SIG-M5 treated with dmso at 0.1 percent for 504 hours (cell line): Measurements from ENCODE around the gene FLRT3.

Experiments
- DNase-seq: peaks from one replicate; lab custom pipeline; 2025; ENCODE audit not compliant: unreplicated experiment; lab: John Stamatoyannopoulos, UW

The FLRT3 gene

GRCh38 chr20:14337400-14338171 is at the start of gene FLRT3:
Gene FLRT3, minus strand, starts transcription at chr20:14337612. Its CDS starts 10,106 bp downstream, at chr20:14327506.
- peak; percentile 79 for DNase-seq

GRCh38 chr20:14386726-14387125 is 49.3 kb upstream of the FLRT3 start:
- no peak for DNase-seq

- DNase-seq, result no peak
Measured at GRCh38 chr20:14385176-14385740, 47.8 kb upstream of the FLRT3 start.

- no peak for DNase-seq
Measured at GRCh38 chr20:14384416-14385175, 47.2 kb upstream of the FLRT3 start.

- DNase-seq, result no peak
Measured at GRCh38 chr20:14383335-14383734, 45.9 kb upstream of the FLRT3 start.

- no peak for DNase-seq
Measured at GRCh38 chr20:14378326-14378725, 40.9 kb upstream of the FLRT3 start.

- no peak for DNase-seq
Measured at GRCh38 chr20:14375416-14375985, 38.1 kb upstream of the FLRT3 start.

GRCh38 chr20:14374196-14374595 is 36.8 kb upstream of the FLRT3 start:
- DNase-seq, result no peak

GRCh38 chr20:14361509-14362345 is 24.3 kb upstream of the FLRT3 start:
- DNase-seq, result no peak

- DNase-seq, result no peak
Measured at GRCh38 chr20:14360416-14360815, 23.0 kb upstream of the FLRT3 start.

- DNase-seq, result no peak
Measured at GRCh38 chr20:14355791-14356190, 18.4 kb upstream of the FLRT3 start.

- no peak for DNase-seq
Measured at GRCh38 chr20:14344746-14345145, 7.3 kb upstream of the FLRT3 start.

GRCh38 chr20:14343491-14344065 is 6.2 kb upstream of the FLRT3 start:
- DNase-seq, result no peak

GRCh38 chr20:14342918-14343317 is 5.5 kb upstream of the FLRT3 start:
- DNase-seq, result no peak

- DNase-seq, result no peak
Measured at GRCh38 chr20:14341801-14342200, 4.4 kb upstream of the FLRT3 start.

- DNase-seq, result no peak
Measured at GRCh38 chr20:14336686-14337085, 726 bp downstream of the FLRT3 start.

GRCh38 chr20:14335052-14335451 is 2.4 kb downstream of the FLRT3 start:
- no peak for DNase-seq

GRCh38 chr20:14334306-14334930 is 3.0 kb downstream of the FLRT3 start:
- no peak for DNase-seq

GRCh38 chr20:14333721-14334120 is 3.7 kb downstream of the FLRT3 start:
- no peak for DNase-seq

- DNase-seq, result no peak
Measured at GRCh38 chr20:14332866-14333265, 4.5 kb downstream of the FLRT3 start.
